H1 (cell line): ENCODE measurements around the gene SLC27A2. TPM values are rescaled to one million over a fixed set of nuclear protein-coding genes. Genes with fewer than 3 reads are reported as not detected.

Experiments used
- CBX5 ChIP-seq: fragments of 300-800, 300-1000 bp; sonication (generic); IDR thresholded peaks from 2 replicates; pipeline ENCODE4 v1.7.1; 2016; ENCODE audit warnings: antibody characterized with exemption, low read length, low read depth
- JUN ChIP-seq: IDR thresholded peaks from 2 replicates; pipeline ENCODE4 v1.6.1; 2011; ENCODE audit warnings: low read depth, mild to moderate bottlenecking, improper control_type of control experiment, low read length
- polyA plus RNA-seq, 7 experiments: library from polyadenylated mRNA; depleted of rRNA in 3 of 7; stranded (reverse) in 5 of 7; unstranded in 2 of 7; fragments of >200 nt in 5 of 7; fragments of 200-250 nt in 2 of 7; gene quantifications; 1 replicate in 5 of 7; 2 replicates in 1 of 7; 4 replicates in 1 of 7; pipeline versions ENCODE4 v1.2.1 to v1.2.3, GENCODE V29; 2011 to 2013; ENCODE audit warnings: missing spikeins in 2 of 7, mixed read lengths in 2 of 7
- total RNA-seq: library from RNA; stranded (reverse); fragmentation: NEBNext Ultra II Directional; extraction: Animal tissue kit (Norgen Biotek cat#: 25700); gene quantifications from 2 replicates; pipeline ENCODE4 v1.2.1, GENCODE V29; 2021
- TF ChIP-seq, protein P1 (sequence below): fragments of 300-600 bp; sonication (generic); IDR thresholded peaks from 2 replicates; pipeline ENCODE4 v1.7.1; 2012; ENCODE audit warnings: low read length, moderate library complexity, mild to moderate bottlenecking, inconsistent platforms; ENCODE audit not compliant: insufficient replicate concordance
- TF ChIP-seq, protein P2 (sequence below): IDR thresholded peaks from 2 replicates; pipeline ENCODE4 v1.6.1; 2011; ENCODE audit warnings: low read depth, mild to moderate bottlenecking, low read length; ENCODE audit not compliant: insufficient read depth
- TF ChIP-seq, protein P3 (sequence below): IDR thresholded peaks from 2 replicates; pipeline ENCODE4 v1.6.1; 2012; ENCODE audit warnings: inconsistent platforms

The SLC27A2 gene
- total and polyA plus RNA-seq, 2 of the 8 experiments (the other 6 are each of a cell fraction or from before 2014, with no cell fraction given), result 5.6 to 5.8 TPM

DNA sequence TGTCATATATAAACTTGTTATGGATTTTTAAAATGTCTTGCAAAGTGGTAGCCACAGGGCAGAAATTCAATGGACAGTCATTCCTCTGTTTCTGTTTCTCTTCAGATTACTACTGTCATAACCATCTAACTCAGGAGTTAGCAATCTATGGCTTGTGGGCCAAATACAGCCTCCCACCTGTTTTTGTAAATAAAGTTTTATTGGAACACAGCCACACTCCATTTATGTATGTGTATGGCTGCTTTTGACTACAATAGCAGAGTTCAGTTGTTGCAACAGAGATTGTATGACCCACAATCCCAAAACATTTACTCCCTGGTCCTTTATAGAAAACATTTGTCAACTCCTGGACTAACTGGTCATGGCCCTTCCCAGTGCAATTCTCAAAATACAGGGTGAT lies 20.0 kb downstream of the SLC27A2 start (continued):
- TF ChIP-seq, protein P1, sequence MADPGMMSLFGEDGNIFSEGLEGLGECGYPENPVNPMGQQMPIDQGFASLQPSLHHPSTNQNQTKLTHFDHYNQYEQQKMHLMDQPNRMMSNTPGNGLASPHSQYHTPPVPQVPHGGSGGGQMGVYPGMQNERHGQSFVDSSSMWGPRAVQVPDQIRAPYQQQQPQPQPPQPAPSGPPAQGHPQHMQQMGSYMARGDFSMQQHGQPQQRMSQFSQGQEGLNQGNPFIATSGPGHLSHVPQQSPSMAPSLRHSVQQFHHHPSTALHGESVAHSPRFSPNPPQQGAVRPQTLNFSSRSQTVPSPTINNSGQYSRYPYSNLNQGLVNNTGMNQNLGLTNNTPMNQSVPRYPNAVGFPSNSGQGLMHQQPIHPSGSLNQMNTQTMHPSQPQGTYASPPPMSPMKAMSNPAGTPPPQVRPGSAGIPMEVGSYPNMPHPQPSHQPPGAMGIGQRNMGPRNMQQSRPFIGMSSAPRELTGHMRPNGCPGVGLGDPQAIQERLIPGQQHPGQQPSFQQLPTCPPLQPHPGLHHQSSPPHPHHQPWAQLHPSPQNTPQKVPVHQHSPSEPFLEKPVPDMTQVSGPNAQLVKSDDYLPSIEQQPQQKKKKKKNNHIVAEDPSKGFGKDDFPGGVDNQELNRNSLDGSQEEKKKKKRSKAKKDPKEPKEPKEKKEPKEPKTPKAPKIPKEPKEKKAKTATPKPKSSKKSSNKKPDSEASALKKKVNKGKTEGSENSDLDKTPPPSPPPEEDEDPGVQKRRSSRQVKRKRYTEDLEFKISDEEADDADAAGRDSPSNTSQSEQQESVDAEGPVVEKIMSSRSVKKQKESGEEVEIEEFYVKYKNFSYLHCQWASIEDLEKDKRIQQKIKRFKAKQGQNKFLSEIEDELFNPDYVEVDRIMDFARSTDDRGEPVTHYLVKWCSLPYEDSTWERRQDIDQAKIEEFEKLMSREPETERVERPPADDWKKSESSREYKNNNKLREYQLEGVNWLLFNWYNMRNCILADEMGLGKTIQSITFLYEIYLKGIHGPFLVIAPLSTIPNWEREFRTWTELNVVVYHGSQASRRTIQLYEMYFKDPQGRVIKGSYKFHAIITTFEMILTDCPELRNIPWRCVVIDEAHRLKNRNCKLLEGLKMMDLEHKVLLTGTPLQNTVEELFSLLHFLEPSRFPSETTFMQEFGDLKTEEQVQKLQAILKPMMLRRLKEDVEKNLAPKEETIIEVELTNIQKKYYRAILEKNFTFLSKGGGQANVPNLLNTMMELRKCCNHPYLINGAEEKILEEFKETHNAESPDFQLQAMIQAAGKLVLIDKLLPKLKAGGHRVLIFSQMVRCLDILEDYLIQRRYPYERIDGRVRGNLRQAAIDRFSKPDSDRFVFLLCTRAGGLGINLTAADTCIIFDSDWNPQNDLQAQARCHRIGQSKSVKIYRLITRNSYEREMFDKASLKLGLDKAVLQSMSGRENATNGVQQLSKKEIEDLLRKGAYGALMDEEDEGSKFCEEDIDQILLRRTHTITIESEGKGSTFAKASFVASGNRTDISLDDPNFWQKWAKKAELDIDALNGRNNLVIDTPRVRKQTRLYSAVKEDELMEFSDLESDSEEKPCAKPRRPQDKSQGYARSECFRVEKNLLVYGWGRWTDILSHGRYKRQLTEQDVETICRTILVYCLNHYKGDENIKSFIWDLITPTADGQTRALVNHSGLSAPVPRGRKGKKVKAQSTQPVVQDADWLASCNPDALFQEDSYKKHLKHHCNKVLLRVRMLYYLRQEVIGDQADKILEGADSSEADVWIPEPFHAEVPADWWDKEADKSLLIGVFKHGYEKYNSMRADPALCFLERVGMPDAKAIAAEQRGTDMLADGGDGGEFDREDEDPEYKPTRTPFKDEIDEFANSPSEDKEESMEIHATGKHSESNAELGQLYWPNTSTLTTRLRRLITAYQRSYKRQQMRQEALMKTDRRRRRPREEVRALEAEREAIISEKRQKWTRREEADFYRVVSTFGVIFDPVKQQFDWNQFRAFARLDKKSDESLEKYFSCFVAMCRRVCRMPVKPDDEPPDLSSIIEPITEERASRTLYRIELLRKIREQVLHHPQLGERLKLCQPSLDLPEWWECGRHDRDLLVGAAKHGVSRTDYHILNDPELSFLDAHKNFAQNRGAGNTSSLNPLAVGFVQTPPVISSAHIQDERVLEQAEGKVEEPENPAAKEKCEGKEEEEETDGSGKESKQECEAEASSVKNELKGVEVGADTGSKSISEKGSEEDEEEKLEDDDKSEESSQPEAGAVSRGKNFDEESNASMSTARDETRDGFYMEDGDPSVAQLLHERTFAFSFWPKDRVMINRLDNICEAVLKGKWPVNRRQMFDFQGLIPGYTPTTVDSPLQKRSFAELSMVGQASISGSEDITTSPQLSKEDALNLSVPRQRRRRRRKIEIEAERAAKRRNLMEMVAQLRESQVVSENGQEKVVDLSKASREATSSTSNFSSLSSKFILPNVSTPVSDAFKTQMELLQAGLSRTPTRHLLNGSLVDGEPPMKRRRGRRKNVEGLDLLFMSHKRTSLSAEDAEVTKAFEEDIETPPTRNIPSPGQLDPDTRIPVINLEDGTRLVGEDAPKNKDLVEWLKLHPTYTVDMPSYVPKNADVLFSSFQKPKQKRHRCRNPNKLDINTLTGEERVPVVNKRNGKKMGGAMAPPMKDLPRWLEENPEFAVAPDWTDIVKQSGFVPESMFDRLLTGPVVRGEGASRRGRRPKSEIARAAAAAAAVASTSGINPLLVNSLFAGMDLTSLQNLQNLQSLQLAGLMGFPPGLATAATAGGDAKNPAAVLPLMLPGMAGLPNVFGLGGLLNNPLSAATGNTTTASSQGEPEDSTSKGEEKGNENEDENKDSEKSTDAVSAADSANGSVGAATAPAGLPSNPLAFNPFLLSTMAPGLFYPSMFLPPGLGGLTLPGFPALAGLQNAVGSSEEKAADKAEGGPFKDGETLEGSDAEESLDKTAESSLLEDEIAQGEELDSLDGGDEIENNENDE, result no peak
- TF ChIP-seq JUN (no peak), CBX5 (no peak)
- TF ChIP-seq, protein P2, sequence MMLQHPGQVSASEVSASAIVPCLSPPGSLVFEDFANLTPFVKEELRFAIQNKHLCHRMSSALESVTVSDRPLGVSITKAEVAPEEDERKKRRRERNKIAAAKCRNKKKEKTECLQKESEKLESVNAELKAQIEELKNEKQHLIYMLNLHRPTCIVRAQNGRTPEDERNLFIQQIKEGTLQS, result no peak
- TF ChIP-seq, protein P3, sequence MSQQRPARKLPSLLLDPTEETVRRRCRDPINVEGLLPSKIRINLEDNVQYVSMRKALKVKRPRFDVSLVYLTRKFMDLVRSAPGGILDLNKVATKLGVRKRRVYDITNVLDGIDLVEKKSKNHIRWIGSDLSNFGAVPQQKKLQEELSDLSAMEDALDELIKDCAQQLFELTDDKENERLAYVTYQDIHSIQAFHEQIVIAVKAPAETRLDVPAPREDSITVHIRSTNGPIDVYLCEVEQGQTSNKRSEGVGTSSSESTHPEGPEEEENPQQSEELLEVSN, result no peak
